Subcutaneous adipose tissue (tissue), 4 donors: ENCODE measurements around the gene ITPK1. TPM values are rescaled to one million over a fixed set of nuclear protein-coding genes. Genes with fewer than 3 reads are reported as not detected.

ENCODE experiments used
- total RNA-seq, 4 donors: library from RNA; depleted of rRNA; stranded (reverse); fragments of >200 nt; gene quantifications; one replicate each; pipeline ENCODE4 v1.1.0, GENCODE V29; 2016
- TF ChIP-seq, protein P1 (sequence below): fragments of 450-650 bp; IDR thresholded peaks from one replicate; pipeline ENCODE4 v1.5.1; 2016; ENCODE audit warnings: low read depth, mild to moderate bottlenecking, control low read depth, antibody characterized with exemption, moderate library complexity

ITPK1 gene
- total RNA-seq, 4 donors from 2014 or later = 53.4 to 109 (median 60.3) TPM

DNA sequence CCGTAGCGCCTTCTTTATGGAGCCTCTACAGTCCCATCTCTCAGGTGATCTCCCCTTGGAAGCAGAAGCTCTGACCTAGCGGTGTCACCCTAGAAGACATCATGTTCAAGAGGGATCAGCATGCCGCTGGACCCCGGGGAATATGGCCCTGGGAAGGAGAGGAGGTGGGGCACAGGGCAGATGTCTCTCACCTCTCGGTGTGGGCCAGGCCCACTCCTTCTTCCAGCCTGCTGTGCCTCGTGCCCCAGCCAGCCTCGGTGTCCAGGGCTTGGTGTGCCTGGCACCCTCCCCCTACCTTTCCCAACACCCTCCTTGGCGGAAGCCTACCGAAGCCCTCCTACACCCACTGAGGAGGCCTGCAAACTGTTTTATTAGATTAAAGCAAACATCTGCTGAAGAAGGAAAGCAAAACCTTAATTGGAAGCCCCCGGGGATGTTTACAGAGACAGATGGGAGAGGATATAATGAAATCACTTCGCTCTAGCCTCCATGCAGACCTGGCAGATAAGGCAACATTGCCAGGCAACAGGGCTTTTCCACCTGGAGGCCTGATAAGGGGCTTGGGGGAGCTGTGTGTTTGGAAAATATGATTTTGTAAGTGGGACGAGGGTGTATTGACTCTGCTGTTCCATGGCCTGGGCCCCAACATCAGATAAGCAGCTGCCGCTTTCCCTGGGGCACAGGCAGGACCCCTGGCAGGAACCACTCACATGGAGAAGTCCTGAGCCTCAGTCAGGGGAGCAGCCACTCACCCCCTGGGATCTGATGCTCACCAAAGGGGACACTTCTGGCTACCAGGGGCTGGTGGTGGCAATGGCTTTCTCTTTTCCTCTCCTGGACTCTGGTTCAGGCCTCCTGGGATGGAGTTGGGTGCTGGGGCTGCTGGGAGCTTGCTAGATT, 198.4 kb downstream of the ITPK1 start:
- TF ChIP-seq, protein P1, sequence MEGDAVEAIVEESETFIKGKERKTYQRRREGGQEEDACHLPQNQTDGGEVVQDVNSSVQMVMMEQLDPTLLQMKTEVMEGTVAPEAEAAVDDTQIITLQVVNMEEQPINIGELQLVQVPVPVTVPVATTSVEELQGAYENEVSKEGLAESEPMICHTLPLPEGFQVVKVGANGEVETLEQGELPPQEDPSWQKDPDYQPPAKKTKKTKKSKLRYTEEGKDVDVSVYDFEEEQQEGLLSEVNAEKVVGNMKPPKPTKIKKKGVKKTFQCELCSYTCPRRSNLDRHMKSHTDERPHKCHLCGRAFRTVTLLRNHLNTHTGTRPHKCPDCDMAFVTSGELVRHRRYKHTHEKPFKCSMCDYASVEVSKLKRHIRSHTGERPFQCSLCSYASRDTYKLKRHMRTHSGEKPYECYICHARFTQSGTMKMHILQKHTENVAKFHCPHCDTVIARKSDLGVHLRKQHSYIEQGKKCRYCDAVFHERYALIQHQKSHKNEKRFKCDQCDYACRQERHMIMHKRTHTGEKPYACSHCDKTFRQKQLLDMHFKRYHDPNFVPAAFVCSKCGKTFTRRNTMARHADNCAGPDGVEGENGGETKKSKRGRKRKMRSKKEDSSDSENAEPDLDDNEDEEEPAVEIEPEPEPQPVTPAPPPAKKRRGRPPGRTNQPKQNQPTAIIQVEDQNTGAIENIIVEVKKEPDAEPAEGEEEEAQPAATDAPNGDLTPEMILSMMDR = no peak

DNA sequence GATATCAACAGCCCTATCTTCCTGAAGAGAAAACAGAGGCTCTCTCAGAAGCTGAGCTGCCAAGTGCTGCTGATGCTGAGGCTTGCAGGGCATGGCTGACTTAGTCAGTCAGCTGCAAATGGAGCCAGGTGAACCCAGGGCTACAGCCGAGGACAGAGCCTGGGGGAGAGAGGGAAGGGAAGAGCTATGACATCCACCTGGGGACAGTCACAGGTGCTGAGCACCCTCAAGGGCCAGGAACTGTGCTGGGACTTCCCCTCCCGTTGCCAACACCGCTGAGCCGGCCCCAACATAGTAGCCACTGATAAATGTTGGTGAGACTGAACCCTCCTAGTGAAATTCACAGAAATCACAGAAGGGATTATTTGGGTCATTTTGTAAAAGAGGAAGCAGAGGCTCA, 199.5 kb downstream of the ITPK1 start:
- TF ChIP-seq, protein P1 = no peak

DNA sequence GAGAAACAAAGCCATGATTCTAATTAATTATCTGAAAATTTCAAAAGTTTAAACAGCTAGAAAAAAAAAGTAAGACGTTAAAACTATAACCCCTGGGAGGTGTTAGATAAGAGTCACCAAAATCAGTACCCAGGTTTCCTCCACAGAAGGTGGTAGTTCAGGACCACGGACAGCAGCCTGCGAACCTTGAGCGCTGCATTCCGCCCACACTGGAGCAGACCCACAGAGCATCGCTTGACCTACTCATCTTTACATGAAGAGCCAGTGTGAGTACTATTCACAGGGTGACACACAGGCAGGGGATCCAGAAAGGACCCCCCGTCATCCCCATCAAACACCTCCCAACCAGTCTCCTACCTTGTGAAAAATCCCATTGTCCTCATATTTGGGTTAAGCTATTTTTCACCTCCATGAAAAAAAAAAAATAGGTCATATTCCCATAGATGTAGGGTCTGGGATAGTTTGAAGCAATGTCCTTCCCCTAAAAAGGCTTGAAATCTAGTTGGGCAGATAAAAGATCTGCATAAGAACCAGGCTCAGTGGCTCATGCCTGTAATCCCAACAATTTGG, 201.6 kb downstream of the ITPK1 start:
- TF ChIP-seq, protein P1 = no peak

DNA sequence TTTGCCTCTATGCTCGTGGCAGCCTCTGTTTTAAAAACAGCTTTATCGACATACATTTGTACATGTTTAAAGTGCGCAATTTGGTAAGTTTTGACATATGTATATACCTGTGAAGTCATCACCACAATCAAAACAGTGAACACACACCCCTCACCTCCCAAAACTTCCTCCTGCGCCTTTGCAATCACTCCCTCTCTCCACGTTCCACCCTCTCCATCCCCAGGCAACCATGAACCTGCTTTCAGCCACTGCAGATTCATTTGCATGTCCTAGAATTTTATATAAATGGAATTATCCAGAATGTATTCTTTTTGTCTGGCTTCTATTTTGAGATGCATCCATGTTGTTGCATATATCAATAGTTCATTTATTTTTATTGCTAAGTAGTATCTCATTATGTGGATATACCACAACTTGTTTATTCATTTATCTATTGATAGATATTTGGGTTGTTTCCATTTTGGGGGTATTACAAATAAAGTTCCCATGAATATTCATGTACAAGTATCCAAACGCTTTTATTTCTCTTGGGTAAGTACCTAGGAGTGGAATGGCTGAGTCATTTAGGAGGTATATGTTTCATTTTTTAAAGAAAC, 208.3 kb downstream of the ITPK1 start:
- TF ChIP-seq, protein P1 = no peak

DNA sequence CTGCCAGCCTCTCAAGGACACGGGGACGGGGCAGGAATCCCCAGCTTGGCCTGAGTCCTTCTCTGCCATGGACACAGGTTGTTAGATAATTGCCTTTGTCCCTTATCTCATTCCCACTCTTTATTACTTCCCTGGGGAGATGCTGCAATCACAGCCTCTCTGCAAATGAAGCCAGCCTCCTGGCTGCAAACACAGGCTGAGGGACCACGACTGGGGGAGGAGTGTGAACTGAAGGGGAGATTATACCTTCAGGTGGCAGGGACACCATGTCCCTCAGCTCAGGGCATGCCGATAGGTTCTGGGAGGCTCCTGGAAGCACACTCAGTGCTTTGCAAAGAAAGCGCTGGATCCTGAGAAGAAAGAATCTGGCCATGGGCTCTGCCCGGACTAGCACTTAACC, 208.9 kb downstream of the ITPK1 start:
- TF ChIP-seq, protein P1 = no peak

DNA sequence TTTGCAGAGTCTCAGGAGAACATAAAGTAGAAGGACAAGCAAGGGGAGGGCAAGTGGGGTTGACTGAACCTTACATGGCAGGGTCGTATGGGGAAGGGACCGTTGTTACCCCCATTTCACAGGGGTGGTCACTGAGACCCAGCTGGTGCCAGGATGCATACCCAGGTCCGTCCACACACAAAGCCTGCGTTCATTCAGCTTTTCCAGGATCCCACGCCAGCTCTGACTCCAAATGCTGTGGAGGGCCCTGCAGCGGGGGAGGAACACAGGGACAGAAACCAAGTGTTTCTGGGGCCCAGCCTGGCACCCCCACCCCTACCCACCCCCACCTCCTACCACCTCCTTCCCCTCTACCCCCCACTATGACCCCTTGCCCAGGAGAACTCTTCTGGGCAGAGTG, 209.3 kb downstream of the ITPK1 start:
- TF ChIP-seq, protein P1 = no peak

DNA sequence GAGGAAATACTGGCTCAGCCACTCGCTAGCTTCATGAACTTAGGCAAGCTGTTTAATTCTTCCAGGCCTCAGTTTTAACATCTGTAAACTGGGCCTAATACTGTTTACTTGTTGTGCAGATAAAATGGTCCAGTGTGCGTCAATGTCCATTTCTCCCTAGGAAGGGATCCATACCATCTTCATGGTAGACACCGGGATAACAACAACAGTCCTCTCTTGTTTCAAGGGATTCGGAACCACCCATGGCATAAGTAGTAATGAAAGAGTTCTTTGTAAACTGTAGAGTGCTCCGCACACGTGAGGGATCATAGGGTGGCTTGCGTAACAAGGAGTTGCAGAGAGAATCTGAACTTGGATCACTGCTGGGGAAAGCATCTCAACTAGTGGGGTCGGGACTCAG, 210.1 kb downstream of the ITPK1 start:
- TF ChIP-seq, protein P1 = no peak
